Astrocyte (in vitro differentiated cells and primary cell): ENCODE results near the gene ZBTB11.

Experiments used
- CTCF ChIP-seq: IDR thresholded peaks from 2 replicates; pipeline ENCODE4 v1.5.1; 2011; ENCODE audit warnings: low read depth, mild to moderate bottlenecking, inconsistent platforms, low read length, moderate library complexity; ENCODE audit not compliant: insufficient read depth
- EZH2 ChIP-seq: IDR thresholded peaks from 2 replicates; pipeline ENCODE4 v1.6.1; 2012; ENCODE audit warnings: mild to moderate bottlenecking, low read length, inconsistent platforms; ENCODE audit not compliant: insufficient read depth

- no peak for TF ChIP-seq CTCF
- no peak for TF ChIP-seq EZH2
Measured at GRCh38 chr3:101687142-101687931, 10.4 kb upstream of the ZBTB11 start.
